Effector memory CD4-positive, alpha-beta T cell (primary cell): ENCODE data around the gene CMBL.
"Not testable (repeated sequence)": the region's sequence is repeated elsewhere in the genome, so short reads cannot be mapped to it uniquely, and the experiment has no call there.

Experiments used
- DNase-seq, 3 donors: peaks; one replicate each; pipeline ENCODE4 v3.0.0-alpha.2; 2020
- H3K27ac ChIP-seq: 2 replicates; pipeline ENCODE4 v1.7.0; 2013; ENCODE audit warnings: mild to moderate bottlenecking, low read length, moderate library complexity; ENCODE audit not compliant: insufficient read depth, poor library complexity, severe bottlenecking
- H3K27me3 ChIP-seq: replicated peaks from 2 replicates; pipeline ENCODE4 v1.7.0; 2013; ENCODE audit warnings: mild to moderate bottlenecking, low read length; ENCODE audit not compliant: insufficient read depth, control insufficient read depth, poor library complexity, severe bottlenecking
- H3K36me3 ChIP-seq: 2 replicates; pipeline ENCODE4 v1.7.0; 2013; ENCODE audit warnings: mild to moderate bottlenecking, low read length, moderate library complexity; ENCODE audit not compliant: control insufficient read depth, insufficient read depth
- H3K4me1 ChIP-seq: 2 replicates; pipeline ENCODE4 v1.7.0; 2013; ENCODE audit warnings: low read length, mild to moderate bottlenecking; ENCODE audit not compliant: control insufficient read depth, insufficient read depth, poor library complexity, severe bottlenecking
- H3K4me3 ChIP-seq: 2 replicates; pipeline ENCODE4 v1.7.0; 2013; ENCODE audit warnings: low read length, low read depth, mild to moderate bottlenecking; ENCODE audit not compliant: insufficient read depth, poor library complexity, severe bottlenecking
- H3K9me3 ChIP-seq: 2 replicates; pipeline ENCODE4 v1.7.0; 2013; ENCODE audit warnings: mild to moderate bottlenecking, low read length, moderate library complexity; ENCODE audit not compliant: control insufficient read depth

The CMBL gene

DNA sequence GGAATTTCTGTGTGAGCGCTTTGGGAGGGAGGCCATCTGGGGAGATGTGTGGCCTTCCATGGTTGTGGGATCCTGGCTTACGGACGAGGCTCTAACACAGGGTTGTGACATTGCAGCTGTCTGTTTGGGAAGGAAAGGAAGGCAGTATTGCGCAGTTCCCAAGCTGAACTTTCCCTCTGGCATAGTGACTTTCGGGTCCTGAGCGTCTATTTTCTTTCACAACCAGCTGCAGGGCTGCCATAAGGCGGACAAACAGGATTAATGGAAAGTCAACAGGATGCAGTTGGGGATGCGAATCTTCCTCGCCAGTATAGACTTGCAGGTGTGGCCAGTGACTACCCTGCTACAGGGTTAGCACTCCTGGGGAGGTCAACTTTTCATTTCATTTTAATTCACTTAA lies 31.7 kb downstream of the CMBL start:
- no peaks in the 10 kb centered on the region for H3K36me3 ChIP-seq
- no peak overlapping the region for H3K27ac ChIP-seq
- no peak for DNase-seq
- H3K4me3 ChIP-seq = no peak overlapping the region
- no peaks in the 10 kb centered on the region for H3K9me3 ChIP-seq
- H3K27me3 ChIP-seq = no peaks in the 10 kb centered on the region
- H3K4me1 ChIP-seq = no peaks in the 10 kb centered on the region

DNA sequence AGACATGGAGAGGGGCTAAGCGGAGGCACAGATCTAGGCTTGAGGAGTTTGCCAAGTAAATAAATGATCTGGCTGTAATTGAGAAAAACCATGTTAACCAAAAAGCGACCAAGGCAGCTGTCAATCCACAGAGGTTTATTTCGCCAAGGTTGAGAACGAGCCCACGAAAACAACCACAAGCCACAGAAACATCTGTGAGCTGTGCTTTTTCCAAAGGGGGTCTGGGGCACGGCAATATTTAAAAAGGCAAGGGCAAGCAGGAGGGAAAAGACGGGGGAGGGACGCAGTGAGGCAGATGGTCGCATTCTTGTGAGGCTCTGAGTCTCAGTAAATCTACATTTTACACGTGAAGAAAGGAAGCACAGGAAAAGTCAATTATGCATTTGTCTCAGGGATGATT lies 32.2 kb downstream of the CMBL start:
- no peaks in the 10 kb centered on the region for H3K36me3 ChIP-seq
- no peaks in the 10 kb centered on the region for H3K9me3 ChIP-seq
- no peak overlapping the region for H3K4me3 ChIP-seq
- no peak for DNase-seq
- no peaks in the 10 kb centered on the region for H3K27me3 ChIP-seq
- no peaks in the 10 kb centered on the region for H3K4me1 ChIP-seq
- no peak overlapping the region for H3K27ac ChIP-seq

DNA sequence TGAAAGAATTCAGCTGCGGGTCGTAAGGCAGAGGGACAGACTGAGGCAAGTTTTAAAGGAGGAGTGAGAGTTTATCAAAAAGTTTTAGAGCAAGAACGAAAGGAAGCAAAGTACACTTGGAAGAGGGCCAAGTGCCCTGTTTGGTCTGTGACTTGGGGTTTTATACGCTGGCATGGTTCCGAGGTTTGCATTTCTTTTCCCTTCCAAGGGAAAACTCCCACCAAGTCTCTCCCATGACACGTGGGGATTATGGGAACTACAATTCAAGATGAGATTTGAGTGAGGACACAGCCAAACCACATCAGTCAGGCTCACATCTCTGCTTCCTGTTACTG lies 34.9 kb downstream of the CMBL start:
- DNase-seq, H3K36me3 ChIP-seq, H3K4me3 ChIP-seq, H3K4me1 ChIP-seq, H3K27ac ChIP-seq, H3K9me3 ChIP-seq, H3K27me3 ChIP-seq: not testable (repeated sequence)

DNA sequence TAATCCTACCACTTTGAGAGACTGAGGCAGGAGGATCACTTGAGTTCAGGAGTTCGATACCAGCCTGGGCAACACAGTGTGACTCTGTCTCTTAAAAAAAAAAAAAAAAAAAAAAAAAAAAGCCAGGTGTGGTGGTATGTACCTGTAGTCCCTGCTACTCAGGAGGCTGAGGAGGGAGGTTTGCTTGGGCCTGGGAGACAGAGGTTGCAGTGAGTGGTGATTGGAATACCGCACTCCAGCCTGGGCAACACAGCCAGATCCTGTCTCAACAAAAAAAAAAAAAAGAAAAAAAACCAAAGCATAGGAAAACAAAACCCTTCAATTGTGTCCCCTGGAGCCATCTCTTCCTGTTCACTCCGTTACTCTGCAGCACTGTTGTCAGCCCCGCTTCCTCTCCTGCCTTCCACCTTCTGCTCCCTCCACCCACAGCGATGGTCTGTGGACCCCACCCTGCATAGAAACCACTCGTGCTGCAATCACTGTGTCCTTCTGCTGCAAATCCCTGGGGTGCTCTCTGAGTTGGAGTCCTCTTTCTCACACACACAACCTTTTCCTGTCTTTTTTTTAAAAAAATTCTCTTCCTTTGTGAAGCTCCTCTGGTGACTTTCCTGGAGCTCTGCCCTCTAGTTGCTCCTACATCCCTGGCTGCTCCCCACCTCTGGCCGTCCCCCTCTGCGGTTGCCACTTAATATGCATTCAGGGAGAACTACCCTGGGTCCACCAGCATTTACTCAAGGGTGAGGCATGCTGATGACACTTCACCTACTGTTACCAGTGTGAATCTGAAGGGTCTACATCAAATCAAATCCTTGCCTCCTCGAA lies 35.4 kb downstream of the CMBL start:
- H3K36me3 ChIP-seq = no peaks in the 10 kb centered on the region
- no peaks in the 10 kb centered on the region for H3K9me3 ChIP-seq
- no peaks in the 10 kb centered on the region for H3K4me1 ChIP-seq
- H3K4me3 ChIP-seq = no peak overlapping the region
- no peak for DNase-seq
- H3K27ac ChIP-seq = no peak overlapping the region
- H3K27me3 ChIP-seq = no peaks in the 10 kb centered on the region

DNA sequence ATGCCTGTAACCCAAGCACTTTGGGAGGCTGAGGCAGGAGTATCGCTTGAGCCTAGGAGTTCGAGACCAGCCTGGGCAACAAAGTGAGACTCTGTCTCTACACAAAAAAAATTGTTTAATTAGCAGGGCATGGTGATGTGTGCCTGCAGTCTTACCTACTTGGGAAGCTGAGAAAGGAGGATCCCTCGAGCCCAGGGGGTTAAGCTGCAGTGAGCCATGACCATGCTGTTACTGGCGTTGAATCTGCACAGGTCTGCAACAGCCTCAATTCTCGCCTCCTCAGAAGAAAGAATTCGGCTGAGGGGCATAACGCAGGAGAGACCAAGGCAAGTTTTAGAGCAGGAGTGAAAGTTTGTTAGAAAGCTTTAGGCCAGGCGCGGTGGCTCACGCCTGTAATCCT lies 39.6 kb downstream of the CMBL start:
- no peak for DNase-seq
- no peaks in the 10 kb centered on the region for H3K27me3 ChIP-seq
- no peaks in the 10 kb centered on the region for H3K4me1 ChIP-seq
- H3K9me3 ChIP-seq = no peaks in the 10 kb centered on the region
- H3K36me3 ChIP-seq = peaks cover 19% of the 10 kb centered on the region
- H3K4me3 ChIP-seq = no peak overlapping the region
- no peak overlapping the region for H3K27ac ChIP-seq

DNA sequence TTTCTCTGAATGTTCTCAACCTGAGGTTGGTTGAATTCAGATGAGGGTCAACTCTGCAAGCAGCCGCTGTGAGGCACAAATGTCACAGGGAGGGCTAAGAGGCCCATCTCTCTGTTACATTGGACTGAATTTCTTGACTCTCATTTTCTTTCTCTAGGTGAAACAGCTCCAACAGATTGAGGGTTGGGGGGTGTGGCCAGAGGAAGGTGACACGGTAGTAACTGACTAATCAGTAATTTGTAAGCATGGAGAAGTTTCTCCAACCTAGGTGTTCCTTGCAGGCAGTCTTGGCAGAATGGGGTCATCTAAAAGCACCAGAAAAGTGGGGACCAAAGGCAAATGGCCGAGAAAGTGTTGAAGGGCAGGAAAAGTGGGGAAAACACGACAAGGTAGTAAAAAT lies 40.9 kb downstream of the CMBL start:
- DNase-seq = no peak
- Histone ChIP-seq H3K36me3 (peaks cover 31% of the 10 kb centered on the region), H3K4me1 (no peaks in the 10 kb centered on the region), H3K27me3 (no peaks in the 10 kb centered on the region), H3K9me3 (no peaks in the 10 kb centered on the region), H3K27ac (no peak overlapping the region), H3K4me3 (no peak overlapping the region)

DNA sequence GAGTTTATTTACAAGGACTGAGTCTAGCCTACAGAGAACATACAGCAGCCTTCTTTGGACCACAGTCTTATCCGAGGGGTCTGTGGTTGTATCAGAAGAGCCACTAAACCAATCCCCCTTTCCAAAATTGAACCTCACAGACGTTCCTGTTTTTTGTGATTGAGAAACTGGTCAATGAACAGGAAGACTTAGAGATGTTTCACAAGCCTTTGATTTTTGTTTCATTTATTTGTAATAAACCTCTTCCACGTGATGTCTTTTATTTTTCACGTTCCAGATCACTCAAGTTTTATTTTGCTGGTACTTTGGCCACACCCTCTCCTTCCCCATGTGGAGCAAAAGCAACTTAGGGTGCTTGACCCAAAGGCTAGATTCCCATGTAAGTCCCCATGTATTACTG lies 41.6 kb downstream of the CMBL start:
- no peaks in the 10 kb centered on the region for H3K27me3 ChIP-seq
- H3K9me3 ChIP-seq = no peaks in the 10 kb centered on the region
- peaks cover 38% of the 10 kb centered on the region for H3K36me3 ChIP-seq
- H3K4me1 ChIP-seq = no peaks in the 10 kb centered on the region
- H3K4me3 ChIP-seq = no peak overlapping the region
- no peak for DNase-seq
- H3K27ac ChIP-seq = no peak overlapping the region

DNA sequence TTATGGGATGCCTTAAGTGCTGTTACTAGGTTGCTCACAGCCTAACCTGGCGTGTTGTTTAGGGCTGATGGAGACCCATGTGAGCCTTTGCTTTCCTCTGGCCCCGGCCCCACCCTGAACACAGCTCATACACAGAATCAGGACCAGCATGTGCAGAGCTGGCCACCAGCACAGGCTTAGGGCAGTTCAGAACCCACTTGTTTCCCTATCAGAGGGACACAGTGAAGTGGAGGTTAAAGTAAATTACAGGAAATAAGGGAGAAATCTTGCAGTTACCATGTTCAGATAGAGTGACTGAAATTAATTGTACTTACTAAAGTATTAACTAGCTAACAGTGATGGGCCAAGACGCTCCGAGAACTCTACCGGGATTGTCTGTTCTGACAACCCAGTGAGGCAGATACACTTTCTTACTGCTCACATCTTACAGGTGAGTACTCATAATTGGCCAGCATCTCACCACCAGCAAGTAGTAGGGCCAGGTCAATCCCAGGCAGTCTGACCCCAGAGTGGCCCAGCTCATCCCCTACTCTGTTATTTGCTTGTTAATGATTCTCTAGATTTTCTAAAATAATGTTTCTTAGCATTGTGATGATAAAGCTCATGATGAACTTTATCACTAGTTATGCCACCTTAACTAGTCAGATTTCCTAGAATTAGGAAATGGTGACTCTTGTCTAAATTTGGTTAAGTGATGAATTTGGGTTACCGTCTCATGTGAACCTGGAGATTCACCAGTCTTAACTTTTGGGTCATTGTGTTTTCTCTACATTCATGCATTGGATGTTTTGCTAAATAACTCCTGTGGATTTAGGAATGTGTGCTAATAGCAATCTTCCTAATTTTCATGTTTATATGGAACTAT lies 42.2 kb downstream of the CMBL start:
- Histone ChIP-seq H3K4me1 (no peaks in the 10 kb centered on the region), H3K4me3 (no peak overlapping the region), H3K27ac (no peak overlapping the region), H3K36me3 (peaks cover 45% of the 10 kb centered on the region), H3K27me3 (no peaks in the 10 kb centered on the region), H3K9me3 (no peaks in the 10 kb centered on the region)
- DNase-seq = no peak

DNA sequence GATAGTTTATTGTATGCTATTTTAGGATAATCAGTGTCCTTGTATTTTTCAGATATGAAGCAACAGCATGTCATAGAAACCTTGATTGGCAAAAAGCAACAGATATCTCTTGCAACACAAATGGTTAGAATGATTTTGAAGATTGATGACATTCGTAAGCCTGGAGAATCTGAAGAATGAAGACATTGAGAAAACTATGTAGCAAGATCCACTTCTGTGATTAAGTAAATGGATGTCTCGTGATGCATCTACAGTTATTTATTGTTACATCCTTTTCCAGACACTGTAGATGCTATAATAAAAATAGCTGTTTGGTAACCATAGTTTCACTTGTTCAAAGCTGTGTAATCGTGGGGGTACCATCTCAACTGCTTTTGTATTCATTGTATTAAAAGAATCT lies 43.1 kb downstream of the CMBL start:
- H3K4me3 ChIP-seq = no peak overlapping the region
- H3K27me3 ChIP-seq = no peaks in the 10 kb centered on the region
- no peak for DNase-seq
- H3K27ac ChIP-seq = no peak overlapping the region
- H3K9me3 ChIP-seq = no peaks in the 10 kb centered on the region
- peaks cover 54% of the 10 kb centered on the region for H3K36me3 ChIP-seq
- no peaks in the 10 kb centered on the region for H3K4me1 ChIP-seq

DNA sequence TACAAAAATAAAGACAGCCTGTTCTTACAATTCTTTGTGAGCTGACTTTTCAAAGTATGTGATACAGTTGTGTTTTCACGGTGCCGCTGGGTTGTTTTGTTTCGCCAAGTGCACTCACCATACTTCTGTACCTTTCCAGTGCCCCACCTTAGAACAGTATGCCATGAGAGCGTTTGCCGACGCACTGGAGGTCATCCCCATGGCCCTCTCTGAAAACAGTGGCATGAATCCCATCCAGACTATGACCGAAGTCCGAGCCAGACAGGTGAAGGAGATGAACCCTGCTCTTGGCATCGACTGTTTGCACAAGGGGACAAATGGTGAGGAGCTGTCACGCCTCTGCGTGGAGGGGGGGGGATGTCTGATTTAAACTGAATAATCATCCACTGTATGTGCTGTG lies 44.7 kb downstream of the CMBL start:
- H3K4me1 ChIP-seq = no peaks in the 10 kb centered on the region
- H3K36me3 ChIP-seq = peaks cover 70% of the 10 kb centered on the region
- no peak overlapping the region for H3K27ac ChIP-seq
- DNase-seq = no peak
- H3K27me3 ChIP-seq = no peaks in the 10 kb centered on the region
- H3K9me3 ChIP-seq = no peaks in the 10 kb centered on the region
- no peak overlapping the region for H3K4me3 ChIP-seq
